Sigmoid colon (tissue), 7 donors: ENCODE data around the gene S100A6. TPM values are rescaled to one million over a fixed set of nuclear protein-coding genes. Genes with fewer than 3 reads are reported as not detected.
"Not testable (repeated sequence)": the region's sequence is repeated elsewhere in the genome, so short reads cannot be mapped to it uniquely, and the experiment has no call there.

Experiments used
- DNase-seq: peaks from one replicate; pipeline ENCODE4 v3.0.0-alpha.2; 2019
- H3K27ac ChIP-seq, 4 donors: fragments of 200-600 bp; sonication (generic); one replicate each; pipeline ENCODE4 v1.5.1; 2016 to 2019; ENCODE audit warnings: mild to moderate bottlenecking in 1 of 4
- H3K27me3 ChIP-seq, 3 donors: fragments of 200-600 bp; sonication (generic); one replicate each; pipeline ENCODE4 v1.5.1; 2019; ENCODE audit warnings: mild to moderate bottlenecking in 1 of 3
- H3K36me3 ChIP-seq, 4 donors: fragments of 200-600 bp; sonication (generic); one replicate each; pipeline ENCODE4 v1.5.1; 2016 to 2019
- H3K4me1 ChIP-seq, 4 donors: fragments of 200-600 bp; sonication (generic); one replicate each; pipeline ENCODE4 v1.5.1; 2017 to 2019
- H3K4me3 ChIP-seq, 4 donors: fragments of 200-600 bp; sonication (generic); one replicate each; pipeline ENCODE4 v1.5.1; 2017 to 2019; ENCODE audit warnings: mild to moderate bottlenecking in 2 of 4, moderate library complexity in 1 of 4
- H3K9me3 ChIP-seq, 4 donors: fragments of 200-600 bp in 3 of 4; sonication (generic) in 3 of 4; one replicate each; pipeline versions ENCODE4 v1.5.1 to v1.6.1; 2013 to 2019
- EP300 ChIP-seq, 4 donors: sonication (generic); formaldehyde crosslinking; IDR thresholded peaks; one replicate each; pipeline ENCODE4 v1.6.1; 2017; ENCODE audit warnings: antibody characterized with exemption in 4 of 4
- POLR2A ChIP-seq, 2 donors: fragments of 450-650 bp; IDR thresholded peaks; one replicate each; pipeline ENCODE4 v1.6.1; 2016; ENCODE audit warnings: antibody characterized with exemption in 2 of 2, mild to moderate bottlenecking in 2 of 2, moderate library complexity in 2 of 2
- POLR2AphosphoS5 ChIP-seq, 4 donors: sonication (generic); formaldehyde crosslinking; IDR thresholded peaks; one replicate each; pipeline ENCODE4 v1.6.1; 2017; ENCODE audit warnings: antibody characterized with exemption in 4 of 4
- WGBS, 2 donors: extraction: QIAGEN DNeasy Blood & Tissue Kit; methylation state at CpG; one replicate each; pipeline ENCODE4 v1.1.7; 2013; 5-methylcytosine and 5-hydroxymethylcytosine counted together
- intact Hi-C: fragments of 100-400 bp; cut with DNase I; formaldehyde crosslinking; loops from one replicate; pipeline ENCODE4 v1.15.1; 2023
- polyA plus RNA-seq, 3 donors: library from polyadenylated mRNA; stranded (reverse); fragments of 200-250 nt; gene quantifications; one replicate each; pipeline ENCODE4 v1.2.3, GENCODE V29; 2013
- total RNA-seq, 4 donors: library from RNA; depleted of rRNA; stranded (reverse); fragments of >200 nt; gene quantifications; one replicate each; pipeline ENCODE4 v1.1.0, GENCODE V29; 2016
- TF ChIP-seq, protein P1 (sequence below), 4 experiments: fragments of 450-650 bp in 3 of 4; fragments of 200-600 bp in 1 of 4; IDR thresholded peaks; one replicate each; pipeline ENCODE4 v1.5.1; 2016 to 2019; ENCODE audit warnings: antibody characterized with exemption in 4 of 4, mild to moderate bottlenecking in 3 of 4, moderate library complexity in 2 of 4
- donor health status: healthy with polysubstance abuse.
- donor health status: Bipolar disorder and iron deficiency.
- donor health status: healthy.

S100A6 gene
- total and polyA plus RNA-seq, 7 donors: 445 to 7,223 (median 1,159) TPM

GRCh38 chr1:153578490-153578889 lies 42.7 kb upstream of the S100A6 start:
- no peak overlapping the region for H3K27ac ChIP-seq
- DNase-seq: no peak
- intact Hi-C loops: no loop called here
- H3K9me3 ChIP-seq: no peaks in the 10 kb centered on the region
- no peaks in the 10 kb centered on the region for H3K27me3 ChIP-seq
- no peak overlapping the region for H3K4me3 ChIP-seq
- TF ChIP-seq POLR2AphosphoS5 (IDR thresholded peaks at IDR 0.05) (no peak), EP300 (IDR thresholded peaks at IDR 0.05) (no peak), POLR2A (IDR thresholded peaks at IDR 0.05) (no peak)
- TF ChIP-seq, protein P1, sequence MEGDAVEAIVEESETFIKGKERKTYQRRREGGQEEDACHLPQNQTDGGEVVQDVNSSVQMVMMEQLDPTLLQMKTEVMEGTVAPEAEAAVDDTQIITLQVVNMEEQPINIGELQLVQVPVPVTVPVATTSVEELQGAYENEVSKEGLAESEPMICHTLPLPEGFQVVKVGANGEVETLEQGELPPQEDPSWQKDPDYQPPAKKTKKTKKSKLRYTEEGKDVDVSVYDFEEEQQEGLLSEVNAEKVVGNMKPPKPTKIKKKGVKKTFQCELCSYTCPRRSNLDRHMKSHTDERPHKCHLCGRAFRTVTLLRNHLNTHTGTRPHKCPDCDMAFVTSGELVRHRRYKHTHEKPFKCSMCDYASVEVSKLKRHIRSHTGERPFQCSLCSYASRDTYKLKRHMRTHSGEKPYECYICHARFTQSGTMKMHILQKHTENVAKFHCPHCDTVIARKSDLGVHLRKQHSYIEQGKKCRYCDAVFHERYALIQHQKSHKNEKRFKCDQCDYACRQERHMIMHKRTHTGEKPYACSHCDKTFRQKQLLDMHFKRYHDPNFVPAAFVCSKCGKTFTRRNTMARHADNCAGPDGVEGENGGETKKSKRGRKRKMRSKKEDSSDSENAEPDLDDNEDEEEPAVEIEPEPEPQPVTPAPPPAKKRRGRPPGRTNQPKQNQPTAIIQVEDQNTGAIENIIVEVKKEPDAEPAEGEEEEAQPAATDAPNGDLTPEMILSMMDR (IDR thresholded peaks at IDR 0.05): no peak
- H3K36me3 ChIP-seq: no peaks in the 10 kb centered on the region
- no peaks in the 10 kb centered on the region for H3K4me1 ChIP-seq

- Histone ChIP-seq H3K9me3 (no peaks in the 10 kb centered on the region), H3K4me1 (peaks cover 0 to 8% (median 3%) of the 10 kb centered on the region in 4 donors), H3K36me3 (no peaks in the 10 kb centered on the region), H3K4me3 (no peak overlapping the region), H3K27me3 (no peaks in the 10 kb centered on the region), H3K27ac (no peak overlapping the region)
- intact Hi-C loops: no loop called here
- 14 to 57% methylated on average over 9 of the region's 9 CpGs for WGBS, 2 donors
- TF ChIP-seq EP300 (IDR thresholded peaks at IDR 0.05) (no peak), POLR2A (IDR thresholded peaks at IDR 0.05) (no peak), POLR2AphosphoS5 (IDR thresholded peaks at IDR 0.05) (no peak)
- TF ChIP-seq, protein P1 (IDR thresholded peaks at IDR 0.05): no peak
- DNase-seq: no peak
Observed at GRCh38 chr1:153577624-153578051, 41.8 kb upstream of the S100A6 start.

- Histone ChIP-seq H3K36me3 (no peaks in the 10 kb centered on the region), H3K4me3 (no peak overlapping the region), H3K27ac (no peak overlapping the region), H3K9me3 (no peaks in the 10 kb centered on the region), H3K27me3 (no peaks in the 10 kb centered on the region), H3K4me1 (peaks cover 0 to 13% (median 8%) of the 10 kb centered on the region in 4 donors)
- no peak for DNase-seq
- 43 to 52% methylated on average over 4 of the region's 4 CpGs for WGBS, 2 donors
- intact Hi-C loops: no loop called here
- TF ChIP-seq EP300 (IDR thresholded peaks at IDR 0.05): no peak
- TF ChIP-seq, protein P1 (IDR thresholded peaks at IDR 0.05): no peak
- TF ChIP-seq POLR2A (IDR thresholded peaks at IDR 0.05): no peak
- no peak for TF ChIP-seq POLR2AphosphoS5 (IDR thresholded peaks at IDR 0.05)
Observed at GRCh38 chr1:153577138-153577537, 41.3 kb upstream of the S100A6 start.

DNA sequence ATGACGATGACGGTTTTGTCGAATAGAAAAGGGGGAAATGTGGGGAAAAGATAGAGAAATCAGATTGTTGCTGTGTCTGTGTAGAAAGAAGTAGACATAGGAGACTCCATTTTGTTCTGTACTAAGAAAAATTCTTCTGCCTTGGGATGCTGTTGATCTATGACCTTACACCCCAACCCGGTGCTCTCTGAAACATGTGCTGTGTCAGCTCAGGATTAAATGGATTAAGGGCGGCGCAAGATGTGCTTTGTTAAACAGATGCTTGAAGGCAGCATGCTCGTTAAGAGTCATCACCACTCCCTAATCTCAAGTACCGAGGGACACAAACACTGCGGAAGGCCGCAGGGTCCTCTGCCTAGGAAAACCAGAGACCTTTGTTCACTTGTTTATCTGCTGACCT lies 39.7 kb upstream of the S100A6 start:
- H3K27me3 ChIP-seq, intact Hi-C loops, H3K27ac ChIP-seq, DNase-seq, H3K4me3 ChIP-seq, H3K36me3 ChIP-seq, H3K9me3 ChIP-seq: not testable (repeated sequence)
- 87 to 90% methylated on average over 10 of the region's 10 CpGs for WGBS, 2 donors
- H3K4me1 ChIP-seq: peaks cover 0 to 14% (median 10%) of the 10 kb centered on the region in 4 donors

DNA sequence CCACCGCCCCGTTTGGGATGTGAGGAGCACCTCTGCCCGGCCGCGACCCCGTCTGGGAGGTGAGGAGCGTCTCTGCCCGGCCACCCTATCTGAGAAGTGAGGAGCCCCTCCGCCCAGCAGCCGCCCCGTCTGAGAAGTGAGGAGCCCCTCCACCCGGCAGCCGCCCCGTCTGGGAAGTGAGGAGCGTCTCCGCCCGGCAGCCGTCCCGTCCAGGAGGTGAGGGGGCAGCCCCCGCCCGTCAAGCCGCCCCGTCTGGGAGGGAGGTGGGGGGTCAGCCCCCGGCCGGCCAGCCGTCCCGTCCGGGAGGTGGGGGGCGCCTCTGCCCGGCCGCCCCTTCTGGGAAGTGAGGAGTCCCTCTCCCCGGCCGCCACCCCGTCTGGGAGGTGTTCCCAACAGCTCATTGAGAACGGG lies 39.3 kb upstream of the S100A6 start:
- 91 to 97% methylated on average over 35 of the region's 35 CpGs for WGBS, 2 donors
- intact Hi-C loops, H3K9me3 ChIP-seq, H3K4me3 ChIP-seq, DNase-seq, H3K27me3 ChIP-seq, H3K36me3 ChIP-seq, H3K27ac ChIP-seq: not testable (repeated sequence)
- peaks cover 0 to 14% (median 10%) of the 10 kb centered on the region in 4 donors for H3K4me1 ChIP-seq

- WGBS, 2 donors: 68 to 73% methylated on average over 3 of the region's 3 CpGs
- TF ChIP-seq EP300 (IDR thresholded peaks at IDR 0.05): no peak
- TF ChIP-seq POLR2AphosphoS5 (IDR thresholded peaks at IDR 0.05): no peak
- TF ChIP-seq POLR2A (IDR thresholded peaks at IDR 0.05): no peak
- TF ChIP-seq, protein P1 (IDR thresholded peaks at IDR 0.05): no peak
- intact Hi-C loops: loop anchor here (2.0 to 5.0 kb wide), 4 partner anchors 43 to 175 kb away; partner anchors contain the start of genes INTS3, S100A14 and SNAPIN
- no peak overlapping the region for H3K4me3 ChIP-seq
- no peaks in the 10 kb centered on the region for H3K36me3 ChIP-seq
- no peak for DNase-seq
- peak overlapping the region; percentile 57 to 68 (median 62) for H3K27ac ChIP-seq
- H3K27me3 ChIP-seq: no peaks in the 10 kb centered on the region
- H3K9me3 ChIP-seq: no peaks in the 10 kb centered on the region
- H3K4me1 ChIP-seq: peaks cover 0 to 21% (median 14%) of the 10 kb centered on the region in 4 donors
Observed at GRCh38 chr1:153573351-153573750, 37.6 kb upstream of the S100A6 start.
